A673 (cell line): ENCODE data around the gene LRFN5. TPM values are rescaled to one million over a fixed set of nuclear protein-coding genes. Genes with fewer than 3 reads are reported as not detected.
"Not testable (repeated sequence)": the region's sequence is repeated elsewhere in the genome, so short reads cannot be mapped to it uniquely, and the experiment has no call there.

Source experiments
- BruUV-seq: library from RNA; stranded (reverse); fragments of 400-500 nt; replicated peaks from 2 replicates; lab custom pipeline; 2021; lab: Mats Ljungman, UMichigan
- CTCF ChIA-PET: fragments of 300-600 bp; sonication (Branson Sonifier 250); formaldehyde crosslinking; loops from one replicate; lab custom pipeline; 2022; ENCODE audit warnings: antibody characterized with exemption; lab: Charles Lee
- POLR2A ChIA-PET: fragments of 300-600 bp; sonication (Branson Sonifier 250); formaldehyde crosslinking; loops from one replicate; lab custom pipeline; 2022; ENCODE audit warnings: antibody characterized with exemption; ENCODE audit not compliant: low non-redundant PET; lab: Charles Lee
- DNase-seq: peaks from one replicate; pipeline ENCODE4 v3.0.0-alpha.2; 2015; ENCODE audit warnings: low spot score
- H3K27ac ChIP-seq: fragments of 200-600 bp; sonication (generic); 2 replicates; pipeline ENCODE4 v1.5.1; 2016; ENCODE audit warnings: mixed run types, low read depth, mild to moderate bottlenecking, mixed read lengths, antibody characterized with exemption, low read length; ENCODE audit not compliant: poor library complexity, severe bottlenecking
- H3K27me3 ChIP-seq: fragments of 200-600 bp; sonication (generic); replicated peaks from 2 replicates; pipeline ENCODE4 v1.6.1; 2017; ENCODE audit warnings: mixed run types, low read depth, mild to moderate bottlenecking, mixed read lengths, antibody characterized with exemption, low read length; ENCODE audit not compliant: insufficient read depth, poor library complexity
- H3K36me3 ChIP-seq: fragments of 200-600 bp; sonication (generic); 2 replicates; pipeline ENCODE4 v1.6.1; 2016; ENCODE audit warnings: mixed run types, mild to moderate bottlenecking, mixed read lengths, antibody characterized with exemption, low read length; ENCODE audit not compliant: insufficient read depth, poor library complexity, severe bottlenecking
- H3K4me1 ChIP-seq: fragments of 200-600 bp; sonication (generic); 2 replicates; pipeline ENCODE4 v1.6.1; 2017; ENCODE audit warnings: mixed run types, mild to moderate bottlenecking, mixed read lengths, antibody characterized with exemption, low read length; ENCODE audit not compliant: insufficient read depth, poor library complexity, severe bottlenecking
- H3K4me3 ChIP-seq: fragments of 200-600 bp; sonication (generic); 2 replicates; pipeline ENCODE4 v1.5.1; 2016; ENCODE audit warnings: low read depth, mixed run types, mild to moderate bottlenecking, mixed read lengths, low read length; ENCODE audit not compliant: poor library complexity, severe bottlenecking
- H3K9me3 ChIP-seq: fragments of 200-600 bp; sonication (generic); 2 replicates; pipeline ENCODE4 v1.6.1; 2016; ENCODE audit warnings: mixed run types, low read depth, mild to moderate bottlenecking, mixed read lengths, antibody characterized with exemption, low read length; ENCODE audit not compliant: poor library complexity, severe bottlenecking
- EZH2 ChIP-seq: fragments of 200-600 bp; sonication (generic); IDR thresholded peaks from 2 replicates; pipeline ENCODE4 v1.6.1; 2017; ENCODE audit warnings: borderline replicate concordance, low read depth, mild to moderate bottlenecking, mixed read lengths, antibody characterized with exemption, low read length; ENCODE audit not compliant: poor library complexity, severe bottlenecking
- intact Hi-C: fragments of 100-400 bp; cut with micrococcal nuclease; formaldehyde crosslinking; loops from one replicate; pipeline ENCODE4 v1.10.0; 2022; ENCODE audit not compliant: unreplicated experiment
- total RNA-seq: library from RNA; stranded (reverse); gene quantifications from 2 replicates; pipeline ENCODE4 v1.2.3, GENCODE V29; 2021
- TF ChIP-seq, protein P1 (sequence below): fragments of 300-800, 200-600 bp; sonication (generic); conservative IDR thresholded peaks from 2 replicates; pipeline ENCODE4 v1.5.1; 2017; ENCODE audit warnings: low read depth, mild to moderate bottlenecking, antibody characterized with exemption, low read length, moderate library complexity, mixed read lengths

LRFN5 gene
- total RNA-seq, 1 experiment from 2014 or later: 51.3 TPM

- H3K4me3 ChIP-seq: no peak overlapping the region
- no peak overlapping the region for H3K27ac ChIP-seq
- POLR2A ChIA-PET: no interaction called here
- BruUV-seq: no TSS peak
- no peaks in the 10 kb centered on the region for H3K9me3 ChIP-seq
- H3K36me3 ChIP-seq: no peaks in the 10 kb centered on the region
- no peaks in the 10 kb centered on the region for H3K27me3 ChIP-seq
- H3K4me1 ChIP-seq: peaks cover 19% of the 10 kb centered on the region
- CTCF ChIA-PET: no interaction called here
- TF ChIP-seq EZH2: no peak
- TF ChIP-seq, protein P1, sequence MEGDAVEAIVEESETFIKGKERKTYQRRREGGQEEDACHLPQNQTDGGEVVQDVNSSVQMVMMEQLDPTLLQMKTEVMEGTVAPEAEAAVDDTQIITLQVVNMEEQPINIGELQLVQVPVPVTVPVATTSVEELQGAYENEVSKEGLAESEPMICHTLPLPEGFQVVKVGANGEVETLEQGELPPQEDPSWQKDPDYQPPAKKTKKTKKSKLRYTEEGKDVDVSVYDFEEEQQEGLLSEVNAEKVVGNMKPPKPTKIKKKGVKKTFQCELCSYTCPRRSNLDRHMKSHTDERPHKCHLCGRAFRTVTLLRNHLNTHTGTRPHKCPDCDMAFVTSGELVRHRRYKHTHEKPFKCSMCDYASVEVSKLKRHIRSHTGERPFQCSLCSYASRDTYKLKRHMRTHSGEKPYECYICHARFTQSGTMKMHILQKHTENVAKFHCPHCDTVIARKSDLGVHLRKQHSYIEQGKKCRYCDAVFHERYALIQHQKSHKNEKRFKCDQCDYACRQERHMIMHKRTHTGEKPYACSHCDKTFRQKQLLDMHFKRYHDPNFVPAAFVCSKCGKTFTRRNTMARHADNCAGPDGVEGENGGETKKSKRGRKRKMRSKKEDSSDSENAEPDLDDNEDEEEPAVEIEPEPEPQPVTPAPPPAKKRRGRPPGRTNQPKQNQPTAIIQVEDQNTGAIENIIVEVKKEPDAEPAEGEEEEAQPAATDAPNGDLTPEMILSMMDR: no peak
- no peak for DNase-seq
- intact Hi-C loops: no loop called here
Observed at GRCh38 chr14:41901089-41901488, 294.4 kb downstream of the LRFN5 start.

- Histone ChIP-seq H3K4me3 (no peak overlapping the region), H3K4me1 (peaks cover 6% of the 10 kb centered on the region), H3K27me3 (no peaks in the 10 kb centered on the region), H3K27ac (no peak overlapping the region), H3K9me3 (no peaks in the 10 kb centered on the region), H3K36me3 (no peaks in the 10 kb centered on the region)
- intact Hi-C loops: loop anchor here (2.0 kb wide), 1 partner anchor 17 kb away; no protein-coding TSS in a partner anchor
- no TSS peak for BruUV-seq
- DNase-seq: no peak
- CTCF ChIA-PET: no interaction called here
- TF ChIP-seq, protein P1: no peak
- no peak for TF ChIP-seq EZH2
- POLR2A ChIA-PET: no interaction called here
Observed at GRCh38 chr14:41905394-41905964, 298.8 kb downstream of the LRFN5 start.

DNA sequence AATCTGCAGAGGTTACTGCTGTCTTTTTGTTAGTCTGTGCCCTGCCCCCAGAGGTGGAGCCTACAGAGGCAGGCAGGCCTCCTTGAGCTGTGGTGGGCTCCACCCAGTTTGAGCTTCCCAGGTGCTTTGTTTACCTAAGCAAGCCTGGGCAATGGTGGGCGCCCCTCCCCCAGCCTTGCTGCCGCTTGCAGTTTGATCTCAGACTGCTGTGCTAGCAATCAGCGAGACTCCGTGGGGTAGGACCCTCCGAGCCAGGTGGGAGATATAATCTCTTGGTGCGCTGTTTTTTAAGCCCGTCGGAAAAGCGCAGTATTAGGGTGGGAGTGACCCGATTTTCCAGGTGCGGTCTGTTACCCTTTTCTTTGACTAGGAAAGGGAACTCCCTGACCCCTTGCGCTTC lies 304.5 kb downstream of the LRFN5 start:
- intact Hi-C loops, BruUV-seq, DNase-seq, POLR2A ChIA-PET, H3K4me1 ChIP-seq, H3K36me3 ChIP-seq, H3K4me3 ChIP-seq, H3K27ac ChIP-seq, H3K9me3 ChIP-seq, H3K27me3 ChIP-seq, CTCF ChIA-PET: not testable (repeated sequence)

DNA sequence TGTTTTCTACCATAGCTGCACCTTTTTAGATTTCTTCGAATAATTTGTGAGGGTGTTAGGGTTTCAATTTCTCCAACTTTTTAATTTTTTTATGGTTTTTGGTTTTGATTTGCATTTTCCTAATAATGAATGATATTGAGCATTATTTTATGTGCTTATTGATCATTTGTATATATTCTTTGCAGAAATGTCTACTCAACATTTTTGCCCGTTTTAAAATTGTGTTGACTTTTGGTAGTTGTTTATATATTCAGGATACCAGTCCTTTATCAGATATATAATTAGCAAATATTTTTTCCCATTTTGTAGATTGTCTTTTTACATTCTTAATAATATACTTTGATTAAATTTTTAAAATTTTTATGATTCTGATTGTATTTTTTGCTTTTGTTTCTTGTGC lies 306.7 kb downstream of the LRFN5 start:
- POLR2A ChIA-PET: no interaction called here

More for the DNA sequence above, 306.7 kb downstream of the LRFN5 start:
- intact Hi-C loops: no loop called here
- Histone ChIP-seq H3K27ac (no peak overlapping the region), H3K4me3 (no peak overlapping the region), H3K27me3 (no peaks in the 10 kb centered on the region), H3K4me1 (no peaks in the 10 kb centered on the region), H3K9me3 (peaks cover 4% of the 10 kb centered on the region), H3K36me3 (no peaks in the 10 kb centered on the region)
- TF ChIP-seq, protein P1: no peak
- no peak for TF ChIP-seq EZH2
- CTCF ChIA-PET: no interaction called here
- BruUV-seq: no TSS peak
- DNase-seq: no peak
